Fibroblast of villous mesenchyme (primary cell): Measurements from ENCODE around the gene SH3GL1. TPM values are rescaled to one million over a fixed set of nuclear protein-coding genes. Genes with fewer than 3 reads are reported as not detected.

Experiments used
- DNase-seq: peaks from one replicate; pipeline ENCODE4 v3.0.0-alpha.2; 2010; ENCODE audit warnings: low read depth
- H3K4me3 ChIP-seq: 2 replicates; pipeline ENCODE4 v1.5.1; 2011; ENCODE audit warnings: low read depth, mild to moderate bottlenecking, low read length
- CTCF ChIP-seq: IDR thresholded peaks from 2 replicates; pipeline ENCODE4 v1.5.1; 2012; ENCODE audit warnings: low read depth, mild to moderate bottlenecking, low read length; ENCODE audit not compliant: insufficient read depth
- total RNA-seq: library from RNA; depleted of rRNA; stranded (reverse); fragments of >200 nt; gene quantifications from 2 replicates; pipeline ENCODE4 v1.2.3, GENCODE V29; 2012

Gene SH3GL1
- total RNA-seq, 1 donor, result 65.2 TPM

- peak; percentile 22 for TF ChIP-seq CTCF
- peak; percentile 87 for DNase-seq
- H3K4me3 ChIP-seq, result no peak overlapping the region
These were observed 25.7 kb downstream of the SH3GL1 start for GRCh38 chr19:4374498-4375163.

- no peak overlapping the region for H3K4me3 ChIP-seq
- TF ChIP-seq CTCF, result no peak
- peak; percentile 38 for DNase-seq
These were observed 26.5 kb downstream of the SH3GL1 start for GRCh38 chr19:4373601-4374497.

- H3K4me3 ChIP-seq, result no peak overlapping the region
- no peak for TF ChIP-seq CTCF
- no peak for DNase-seq
These were observed 27.4 kb downstream of the SH3GL1 start for GRCh38 chr19:4373013-4373367.

GRCh38 chr19:4372165-4373012 is 28.0 kb downstream of the SH3GL1 start:
- no peak for TF ChIP-seq CTCF
- no peak for DNase-seq
- H3K4me3 ChIP-seq, result no peak overlapping the region

GRCh38 chr19:4371247-4372164 is 28.8 kb downstream of the SH3GL1 start:
- H3K4me3 ChIP-seq, result no peak overlapping the region
- no peak for TF ChIP-seq CTCF
- no peak for DNase-seq

GRCh38 chr19:4370418-4371041 is 29.8 kb downstream of the SH3GL1 start:
- no peak for DNase-seq
- TF ChIP-seq CTCF, result no peak
- H3K4me3 ChIP-seq, result no peak overlapping the region
